ENCODE data around the gene AMMECR1. TPM values are rescaled to one million over a fixed set of nuclear protein-coding genes. Genes with fewer than 3 reads are reported as not detected.

AMMECR1 gene
- total RNA-seq, 4 donors from 2014 or later = 1.7 to 2.5 (median 1.9) TPM

- peaks cover 0 to 7% (median 0%) of the 10 kb centered on the region in 4 donors for H3K36me3 ChIP-seq
- no peaks in the 10 kb centered on the region for H3K9me3 ChIP-seq
- H3K27me3 ChIP-seq = no peaks in the 10 kb centered on the region
- H3K4me1 ChIP-seq = peaks cover 0 to 8% (median 7%) of the 10 kb centered on the region in 4 donors
- intact Hi-C loops (cut with DNase I) = no loop called here
- TF ChIP-seq POLR2A (IDR thresholded peaks at IDR 0.05; ENCODE audit: low read depth) (no peak), POLR2AphosphoS5 (IDR thresholded peaks at IDR 0.05) (no peak), EP300 (IDR thresholded peaks at IDR 0.05) (no peak), CTCF (IDR thresholded peaks at IDR 0.05) (no peak)
- DNase-seq (ENCODE audit: extremely low spot score) = no peak
- WGBS = 81% methylated on average over 3 of the region's 3 CpGs
- no peak overlapping the region for H3K4me3 ChIP-seq
- no peak overlapping the region for H3K27ac ChIP-seq (replicated peaks in 1 of 4)
These were observed 142.2 kb downstream of the AMMECR1 start for GRCh38 chrX:110175696-110176095.

GRCh38 chrX:110175146-110175545 lies 142.7 kb downstream of the AMMECR1 start:
- Histone ChIP-seq H3K27ac (replicated peaks in 1 of 4) (no peak overlapping the region), H3K36me3 (peaks cover 0 to 7% (median 0%) of the 10 kb centered on the region in 4 donors), H3K27me3 (no peaks in the 10 kb centered on the region), H3K4me1 (peaks cover 0 to 2% (median 2%) of the 10 kb centered on the region in 4 donors), H3K9me3 (no peaks in the 10 kb centered on the region), H3K4me3 (no peak overlapping the region)
- intact Hi-C loops (cut with DNase I) = no loop called here
- 58% methylated on average over 4 of the region's 4 CpGs for WGBS
- DNase-seq (ENCODE audit: extremely low spot score) = no peak
- TF ChIP-seq POLR2AphosphoS5 (IDR thresholded peaks at IDR 0.05) (no peak), POLR2A (IDR thresholded peaks at IDR 0.05; ENCODE audit: low read depth) (no peak), EP300 (IDR thresholded peaks at IDR 0.05) (no peak), CTCF (IDR thresholded peaks at IDR 0.05) (no peak)

- TF ChIP-seq EP300 (IDR thresholded peaks at IDR 0.05) = no peak
- no peak for TF ChIP-seq POLR2AphosphoS5 (IDR thresholded peaks at IDR 0.05)
- TF ChIP-seq POLR2A (IDR thresholded peaks at IDR 0.05; ENCODE audit: low read depth) = no peak
- no peak for TF ChIP-seq CTCF (IDR thresholded peaks at IDR 0.05)
- peaks cover 0 to 7% (median 0%) of the 10 kb centered on the region in 4 donors for H3K36me3 ChIP-seq
- H3K27ac ChIP-seq (replicated peaks in 1 of 4) = no peak overlapping the region
- no peak overlapping the region for H3K4me3 ChIP-seq
- intact Hi-C loops (cut with DNase I) = no loop called here
- DNase-seq (ENCODE audit: extremely low spot score) = no peak
- no peaks in the 10 kb centered on the region for H3K9me3 ChIP-seq
- H3K4me1 ChIP-seq = no peaks in the 10 kb centered on the region
- WGBS = 86% methylated on average over 19 of the region's 19 CpGs
- no peaks in the 10 kb centered on the region for H3K27me3 ChIP-seq
These were observed 144.4 kb downstream of the AMMECR1 start for GRCh38 chrX:110173192-110174175.

- WGBS = 96% methylated on average over 9 of the region's 10 CpGs
- no peaks in the 10 kb centered on the region for H3K4me1 ChIP-seq
- TF ChIP-seq POLR2AphosphoS5 (IDR thresholded peaks at IDR 0.05) = no peak
- no peak for TF ChIP-seq EP300 (IDR thresholded peaks at IDR 0.05)
- no peak overlapping the region for H3K27ac ChIP-seq (replicated peaks in 1 of 4)
- H3K9me3 ChIP-seq = no peaks in the 10 kb centered on the region
- intact Hi-C loops (cut with DNase I) = no loop called here
- no peaks in the 10 kb centered on the region for H3K27me3 ChIP-seq
- H3K36me3 ChIP-seq = peaks cover 0 to 7% (median 0%) of the 10 kb centered on the region in 4 donors
- no peak overlapping the region for H3K4me3 ChIP-seq
- DNase-seq (ENCODE audit: extremely low spot score) = no peak
These were observed 145.7 kb downstream of the AMMECR1 start for GRCh38 chrX:110172215-110172614.

- TF ChIP-seq POLR2A (IDR thresholded peaks at IDR 0.05; ENCODE audit: low read depth) = no peak
- TF ChIP-seq CTCF (IDR thresholded peaks at IDR 0.05) = no peak
- no peak for TF ChIP-seq POLR2AphosphoS5 (IDR thresholded peaks at IDR 0.05)
- TF ChIP-seq EP300 (IDR thresholded peaks at IDR 0.05) = no peak
- Histone ChIP-seq H3K27me3 (no peaks in the 10 kb centered on the region), H3K27ac (replicated peaks in 1 of 4) (no peak overlapping the region), H3K4me3 (no peak overlapping the region), H3K9me3 (no peaks in the 10 kb centered on the region), H3K36me3 (peaks cover 0 to 7% (median 0%) of the 10 kb centered on the region in 4 donors), H3K4me1 (no peaks in the 10 kb centered on the region)
- intact Hi-C loops (cut with DNase I) = no loop called here
- DNase-seq (ENCODE audit: extremely low spot score) = no peak
- 80% methylated on average over 5 of the region's 5 CpGs for WGBS
These were observed 146.4 kb downstream of the AMMECR1 start for GRCh38 chrX:110171442-110171841.
